ENCODE results near the gene SLC17A7. TPM values are rescaled to one million over a fixed set of nuclear protein-coding genes. Genes with fewer than 3 reads are reported as not detected.

Gene SLC17A7
- total and polyA plus RNA-seq, 12 donors, result 0.17 to 2.3 (median 0.92) TPM

DNA sequence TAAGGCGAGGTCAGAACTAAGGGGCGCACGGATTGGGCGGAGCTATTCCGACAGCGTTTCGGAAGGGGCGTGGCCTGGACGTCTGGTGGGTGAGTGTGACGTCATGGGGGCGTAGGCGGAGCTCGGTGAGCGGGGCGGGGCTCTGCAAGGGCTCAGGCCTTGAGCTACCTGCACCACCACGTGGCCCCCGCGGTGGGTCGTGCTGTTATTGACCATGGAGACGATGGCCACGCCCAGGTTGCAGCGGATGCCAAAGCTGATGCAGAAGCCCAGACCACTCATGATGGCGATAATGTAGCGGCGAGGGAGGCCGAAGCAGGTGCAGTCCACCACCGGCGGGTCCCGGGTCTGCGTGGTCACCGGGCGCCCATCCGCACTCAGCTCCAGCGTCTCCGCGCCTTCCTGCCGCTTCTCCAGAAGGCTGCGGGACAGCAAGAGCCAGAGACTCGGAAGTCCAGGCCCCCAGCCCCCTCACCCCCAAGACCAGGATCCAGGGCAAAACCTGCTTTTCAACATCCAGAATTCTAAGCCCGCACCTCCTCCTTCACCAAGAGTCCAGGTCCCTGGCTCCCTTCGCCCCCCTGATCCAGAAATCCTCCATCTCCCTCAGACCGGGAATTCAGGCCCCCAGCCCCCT is 4.8 kb downstream of the SLC17A7 start:
- intact Hi-C loops (cut with DNase I), result loop anchor here in 2 of 10 donors (5.0 kb wide), 2 partner anchors 34 to 44 kb away; no protein-coding TSS in a partner anchor
- DNase-seq, result no peak
- TF ChIP-seq, protein P1, sequence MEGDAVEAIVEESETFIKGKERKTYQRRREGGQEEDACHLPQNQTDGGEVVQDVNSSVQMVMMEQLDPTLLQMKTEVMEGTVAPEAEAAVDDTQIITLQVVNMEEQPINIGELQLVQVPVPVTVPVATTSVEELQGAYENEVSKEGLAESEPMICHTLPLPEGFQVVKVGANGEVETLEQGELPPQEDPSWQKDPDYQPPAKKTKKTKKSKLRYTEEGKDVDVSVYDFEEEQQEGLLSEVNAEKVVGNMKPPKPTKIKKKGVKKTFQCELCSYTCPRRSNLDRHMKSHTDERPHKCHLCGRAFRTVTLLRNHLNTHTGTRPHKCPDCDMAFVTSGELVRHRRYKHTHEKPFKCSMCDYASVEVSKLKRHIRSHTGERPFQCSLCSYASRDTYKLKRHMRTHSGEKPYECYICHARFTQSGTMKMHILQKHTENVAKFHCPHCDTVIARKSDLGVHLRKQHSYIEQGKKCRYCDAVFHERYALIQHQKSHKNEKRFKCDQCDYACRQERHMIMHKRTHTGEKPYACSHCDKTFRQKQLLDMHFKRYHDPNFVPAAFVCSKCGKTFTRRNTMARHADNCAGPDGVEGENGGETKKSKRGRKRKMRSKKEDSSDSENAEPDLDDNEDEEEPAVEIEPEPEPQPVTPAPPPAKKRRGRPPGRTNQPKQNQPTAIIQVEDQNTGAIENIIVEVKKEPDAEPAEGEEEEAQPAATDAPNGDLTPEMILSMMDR (IDR thresholded peaks at IDR 0.05), result no peak
- no peaks in the 10 kb centered on the region for H3K9me3 ChIP-seq
- ATAC-seq, result no peak
- no peak overlapping the region for H3K4me3 ChIP-seq
- peaks cover 0 to 6% (median 0%) of the 10 kb centered on the region in 9 donors for H3K4me1 ChIP-seq
- WGBS, 2 donors, result 12 to 18% methylated on average over 41 to 42 of the region's 42 CpGs
- no peaks in the 10 kb centered on the region for H3K36me3 ChIP-seq
- H3K27ac ChIP-seq, result no peak overlapping the region
- peaks cover 16 to 98% (median 94%) of the 10 kb centered on the region in 7 donors for H3K27me3 ChIP-seq

DNA sequence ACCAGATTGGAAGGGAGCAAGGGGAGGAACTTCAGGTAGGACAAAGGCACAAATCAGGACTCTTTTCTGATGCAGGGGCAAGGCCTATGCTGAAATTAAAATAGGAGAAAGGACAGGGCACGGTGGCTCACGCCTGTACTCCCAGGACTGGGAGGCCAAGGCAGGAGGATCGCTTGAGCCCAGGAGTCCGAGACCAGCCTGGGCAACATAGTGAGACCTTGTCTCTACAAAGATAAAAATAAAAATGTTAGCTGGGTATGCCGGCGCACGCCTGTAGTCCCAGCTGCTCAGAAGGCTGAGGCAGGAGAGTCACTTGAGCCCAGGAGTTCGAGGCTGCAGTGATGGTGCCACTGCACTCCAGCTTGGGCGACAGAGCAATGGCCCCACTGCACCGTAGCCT is 5.7 kb downstream of the SLC17A7 start:
- Histone ChIP-seq H3K4me1 (peaks cover 0 to 6% (median 0%) of the 10 kb centered on the region in 9 donors), H3K27ac (no peak overlapping the region), H3K27me3 (peaks cover 16 to 98% (median 95%) of the 10 kb centered on the region in 7 donors), H3K4me3 (no peak overlapping the region), H3K9me3 (no peaks in the 10 kb centered on the region), H3K36me3 (no peaks in the 10 kb centered on the region)
- no peak for ATAC-seq
- TF ChIP-seq, protein P1 (IDR thresholded peaks at IDR 0.05), result no peak
- intact Hi-C loops (cut with DNase I), result loop anchor here in 2 of 10 donors (5.0 kb wide), 2 partner anchors 33 to 43 kb away; no protein-coding TSS in a partner anchor
- DNase-seq, result no peak
- WGBS, 2 donors, result 83% methylated on average over 10 of the region's 10 CpGs

DNA sequence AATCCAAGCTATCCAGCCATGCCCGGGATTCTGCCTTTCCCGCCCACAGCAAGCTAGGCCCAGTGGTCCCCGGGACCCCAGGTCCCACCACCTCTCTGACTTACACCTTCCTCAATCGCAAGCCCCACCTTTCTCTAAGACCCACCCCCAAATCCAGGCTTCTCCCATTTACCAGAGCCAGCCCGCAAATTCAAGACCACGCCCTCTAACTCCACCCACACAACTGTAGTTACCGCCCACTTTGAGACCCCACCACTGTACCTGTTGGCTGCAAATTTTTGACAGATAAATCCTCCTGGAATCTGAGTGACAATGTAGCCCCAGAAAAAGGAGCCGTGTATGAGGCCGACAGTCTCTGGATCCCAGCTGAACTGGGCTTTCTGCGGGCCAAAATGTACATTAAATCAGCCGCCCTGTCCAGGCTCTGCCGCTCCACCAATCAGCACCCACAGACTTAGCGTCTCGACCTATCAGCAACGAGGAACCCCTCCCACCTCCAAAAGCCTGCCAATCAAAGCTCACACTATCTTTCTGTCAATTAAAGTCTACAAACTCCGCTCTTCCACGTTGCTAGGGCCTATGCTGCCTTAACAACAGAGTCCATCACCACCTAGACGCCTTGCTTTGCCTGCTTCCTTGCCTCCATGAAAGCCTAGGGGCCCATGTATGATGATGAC is 6.3 kb downstream of the SLC17A7 start:
- H3K36me3 ChIP-seq, result no peaks in the 10 kb centered on the region
- 88 to 89% methylated on average over 18 of the region's 18 CpGs for WGBS, 2 donors
- no peak overlapping the region for H3K4me3 ChIP-seq
- no peak for DNase-seq
- no peaks in the 10 kb centered on the region for H3K9me3 ChIP-seq
- TF ChIP-seq, protein P1 (IDR thresholded peaks at IDR 0.05), result no peak
- no peak for ATAC-seq
- H3K27ac ChIP-seq, result no peak overlapping the region
- intact Hi-C loops (cut with DNase I), result loop anchor here in 2 of 10 donors (5.0 kb wide), 2 partner anchors 33 to 43 kb away; no protein-coding TSS in a partner anchor
- H3K27me3 ChIP-seq, result peaks cover 15 to 98% (median 95%) of the 10 kb centered on the region in 7 donors
- H3K4me1 ChIP-seq, result peaks cover 0 to 3% (median 0%) of the 10 kb centered on the region in 9 donors

DNA sequence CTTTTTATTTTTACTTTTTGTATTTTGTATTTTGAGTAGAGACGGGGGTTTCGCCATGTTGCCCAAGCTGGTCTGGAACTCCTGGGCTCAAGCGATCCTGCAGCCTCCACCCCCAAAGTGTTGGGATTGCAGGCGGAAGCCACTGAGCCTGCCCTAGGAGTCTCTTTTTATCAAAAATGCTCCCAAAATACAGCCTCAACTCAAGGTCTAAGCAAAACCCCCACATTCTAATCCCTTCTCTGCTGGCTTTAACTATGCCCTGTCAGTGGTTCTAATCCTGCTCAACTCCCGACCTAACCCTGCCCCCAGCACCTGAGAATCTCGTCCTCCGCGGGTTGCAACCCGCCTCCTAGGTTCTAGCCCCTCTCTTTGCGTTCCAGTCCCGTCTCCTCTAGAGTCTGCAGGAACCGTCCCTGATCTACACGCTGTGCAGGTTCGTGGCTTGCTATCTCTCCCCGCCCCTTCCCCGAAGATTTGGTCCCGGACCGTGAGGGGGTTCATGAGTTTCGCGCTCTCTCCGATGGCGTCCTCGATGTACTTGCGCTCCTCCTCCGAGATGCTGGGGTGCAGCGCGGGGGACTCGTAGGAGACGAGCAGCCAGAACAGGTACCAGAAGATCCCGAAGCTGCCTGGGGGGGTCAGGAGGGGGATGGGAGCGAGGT is 8.0 kb downstream of the SLC17A7 start:
- no peak for DNase-seq
- H3K36me3 ChIP-seq, result no peaks in the 10 kb centered on the region
- H3K9me3 ChIP-seq, result no peaks in the 10 kb centered on the region
- H3K27ac ChIP-seq, result no peak overlapping the region
- peaks cover 0 to 7% (median 2%) of the 10 kb centered on the region in 9 donors for H3K4me1 ChIP-seq
- H3K27me3 ChIP-seq, result peaks cover 8 to 98% (median 96%) of the 10 kb centered on the region in 7 donors
- H3K4me3 ChIP-seq, result no peak overlapping the region
- intact Hi-C loops (cut with DNase I), result no loop called here
- TF ChIP-seq, protein P1 (IDR thresholded peaks at IDR 0.05), result no peak
- ATAC-seq, result no peak
- 21 to 24% methylated on average over 31 of the region's 31 CpGs for WGBS, 2 donors
